ENCODE data around the gene PTPRB. TPM values are rescaled to one million over a fixed set of nuclear protein-coding genes. Genes with fewer than 3 reads are reported as not detected.

The PTPRB gene
- total and polyA plus RNA-seq, 7 experiments from 2014 or later, result 0.16 to 0.24 TPM; not detected in 5

DNA sequence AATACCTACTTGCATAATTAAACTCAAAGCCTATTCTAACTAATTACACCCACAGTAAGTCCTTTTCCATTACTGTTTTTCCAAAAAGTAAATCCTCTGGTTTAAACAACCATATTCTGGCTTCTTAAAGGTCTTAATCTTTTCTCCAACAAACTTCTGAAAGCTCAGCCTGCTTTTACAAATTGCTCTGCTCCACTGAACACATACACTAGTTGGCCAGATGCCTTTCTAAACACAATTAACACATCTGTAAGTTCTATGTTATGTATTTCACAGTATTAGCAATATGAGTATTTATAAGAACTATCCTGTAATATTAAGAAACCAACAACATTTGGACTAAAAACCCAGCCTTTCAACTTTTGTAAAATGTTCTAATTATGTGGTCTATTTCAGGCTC, 30.1 kb downstream of the PTPRB start:
- no peaks in the 10 kb centered on the region for H3K36me3 Mint-ChIP-seq
- ATAC-seq, result no peak
- H3K9me3 ChIP-seq (ENCODE audit: control insufficient read depth in 2 of 3, low read length in 3 of 3), result no peaks in the 10 kb centered on the region

DNA sequence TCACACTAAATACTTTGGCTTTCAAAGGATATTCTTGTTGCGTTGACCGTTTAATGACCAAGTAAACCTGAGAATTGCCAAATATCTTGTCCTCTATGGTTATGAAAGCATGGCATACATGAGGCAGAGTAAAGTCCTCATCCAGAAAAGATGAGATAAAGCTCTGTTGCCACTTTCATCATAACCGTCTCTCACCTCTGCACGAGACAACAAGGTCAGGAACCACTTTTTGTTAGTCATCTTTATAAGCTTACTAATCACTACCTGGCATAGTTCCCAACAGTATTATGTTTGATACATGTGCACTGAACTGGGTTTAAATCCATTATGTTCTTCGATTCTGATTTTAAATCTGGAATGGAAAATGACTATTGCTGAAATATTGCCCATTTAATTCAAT, 31.3 kb downstream of the PTPRB start:
- CTCF ChIA-PET, result interaction anchor here (0.9 kb wide), 1 partner anchor 123 kb away, joined by 3 read pairs; no protein-coding TSS in a partner anchor
- peaks cover 38 to 58% (median 41%) of the 10 kb centered on the region in 5 donors for H3K27me3 Mint-ChIP-seq
- ATAC-seq (no peak), DNase-seq (no peak)
- Histone ChIP-seq H3K4me3 (ENCODE audit: low read length) (no peak overlapping the region), H3K27me3 (ENCODE audit: control insufficient read depth in 2 of 2, insufficient read depth in 2 of 2, low read length in 2 of 2) (peaks cover 0 to 5% of the 10 kb centered on the region in 2 donors), H3K27ac (ENCODE audit: low read depth, low read length) (no peak overlapping the region), H3K36me3 (ENCODE audit: control insufficient read depth in 2 of 3, insufficient read depth in 3 of 3, low read length in 3 of 3) (no peaks in the 10 kb centered on the region), H3K9me3 (ENCODE audit: control insufficient read depth in 2 of 3, low read length in 3 of 3) (no peaks in the 10 kb centered on the region), H3K4me1 (ENCODE audit: control insufficient read depth in 2 of 2, insufficient read depth in 2 of 2, low read length in 2 of 2) (no peaks in the 10 kb centered on the region)
- H3K36me3 Mint-ChIP-seq, result no peaks in the 10 kb centered on the region
- no peak overlapping the region for H3K4me3 Mint-ChIP-seq
- intact Hi-C loops (cut with micrococcal nuclease), result no loop called here
- H3K9me3 Mint-ChIP-seq, result peaks cover 0 to 4% (median 0%) of the 10 kb centered on the region in 11 donors
- peaks cover 0 to 14% (median 5%) of the 10 kb centered on the region in 7 donors for H3K4me1 Mint-ChIP-seq
- no peak overlapping the region for H3K27ac Mint-ChIP-seq
- POLR2A ChIA-PET, result no interaction called here

More for the DNA sequence above, 30.1 kb downstream of the PTPRB start:
- H3K4me3 Mint-ChIP-seq, result no peak overlapping the region
- peaks cover 0 to 14% (median 5%) of the 10 kb centered on the region in 7 donors for H3K4me1 Mint-ChIP-seq
- no peaks in the 10 kb centered on the region for H3K4me1 ChIP-seq (ENCODE audit: control insufficient read depth in 2 of 2, insufficient read depth in 2 of 2, low read length in 2 of 2)
- peaks cover 0 to 5% of the 10 kb centered on the region in 2 donors for H3K27me3 ChIP-seq (ENCODE audit: control insufficient read depth in 2 of 2, insufficient read depth in 2 of 2, low read length in 2 of 2)
- H3K27ac Mint-ChIP-seq, result no peak overlapping the region
- H3K27me3 Mint-ChIP-seq, result peaks cover 42 to 65% (median 49%) of the 10 kb centered on the region in 5 donors
- H3K27ac ChIP-seq (ENCODE audit: low read depth, low read length), result no peak overlapping the region
- ChIA-PET POLR2A (no interaction called here), CTCF (no interaction called here)
- no peak for DNase-seq
- intact Hi-C loops (cut with micrococcal nuclease), result no loop called here
- no peak overlapping the region for H3K4me3 ChIP-seq (ENCODE audit: low read length)
- peaks cover 0 to 4% (median 0%) of the 10 kb centered on the region in 11 donors for H3K9me3 Mint-ChIP-seq
- H3K36me3 ChIP-seq (ENCODE audit: control insufficient read depth in 2 of 3, insufficient read depth in 3 of 3, low read length in 3 of 3), result no peaks in the 10 kb centered on the region

DNA sequence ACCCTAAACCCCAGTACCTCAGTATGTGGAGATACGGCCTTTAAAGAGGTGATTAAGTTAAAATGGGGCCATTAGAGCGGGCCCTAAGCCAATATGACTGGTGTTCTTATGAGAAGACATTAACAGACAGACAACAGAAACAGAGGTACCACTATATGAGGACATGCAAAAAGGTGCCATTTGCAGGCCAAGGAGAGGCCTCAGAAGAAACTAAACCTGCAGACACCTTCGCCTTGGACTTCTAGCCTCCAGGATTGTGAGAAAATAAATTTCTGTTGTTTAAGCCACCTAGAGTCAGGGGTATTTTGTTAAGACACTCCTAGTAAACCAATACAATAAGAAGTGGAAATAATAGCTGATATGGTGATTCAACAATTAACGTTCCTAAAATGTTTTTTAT, 32.6 kb downstream of the PTPRB start:
- Mint-ChIP-seq H3K27ac (no peak overlapping the region), H3K4me3 (no peak overlapping the region), H3K27me3 (peaks cover 30 to 51% (median 34%) of the 10 kb centered on the region in 5 donors), H3K36me3 (no peaks in the 10 kb centered on the region), H3K9me3 (peaks cover 0 to 4% (median 0%) of the 10 kb centered on the region in 11 donors), H3K4me1 (peaks cover 0 to 7% (median 0%) of the 10 kb centered on the region in 7 donors)
- H3K27me3 ChIP-seq (ENCODE audit: control insufficient read depth in 2 of 2, insufficient read depth in 2 of 2, low read length in 2 of 2), result peaks cover 0 to 5% of the 10 kb centered on the region in 2 donors
- no peaks in the 10 kb centered on the region for H3K36me3 ChIP-seq (ENCODE audit: control insufficient read depth in 2 of 3, insufficient read depth in 3 of 3, low read length in 3 of 3)
- DNase-seq, result no peak
- no peaks in the 10 kb centered on the region for H3K9me3 ChIP-seq (ENCODE audit: control insufficient read depth in 2 of 3, low read length in 3 of 3)
- ChIA-PET CTCF (no interaction called here), POLR2A (no interaction called here)
- ATAC-seq, result no peak
- no peaks in the 10 kb centered on the region for H3K4me1 ChIP-seq (ENCODE audit: control insufficient read depth in 2 of 2, insufficient read depth in 2 of 2, low read length in 2 of 2)
- no peak overlapping the region for H3K27ac ChIP-seq (ENCODE audit: low read depth, low read length)
- intact Hi-C loops (cut with micrococcal nuclease), result no loop called here
- H3K4me3 ChIP-seq (ENCODE audit: low read length), result no peak overlapping the region

DNA sequence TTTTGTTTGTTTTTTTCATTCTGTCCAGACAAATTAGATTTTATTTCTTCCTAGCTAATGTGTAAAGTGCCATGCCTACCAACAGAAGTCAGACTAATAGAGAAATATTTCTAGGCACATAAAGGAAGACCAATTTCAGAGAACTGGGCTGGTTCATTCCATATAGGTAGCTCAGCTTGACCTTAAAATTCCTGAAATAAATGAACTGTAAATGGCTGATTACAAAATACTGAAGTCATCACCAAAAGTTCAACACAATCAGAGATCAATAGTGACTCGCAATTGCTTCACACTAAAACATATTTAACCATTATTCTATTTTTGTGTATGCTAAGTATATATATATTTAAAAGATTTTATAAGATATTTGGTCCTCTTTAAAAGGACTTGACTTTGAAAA, 34.2 kb downstream of the PTPRB start:
- ChIA-PET CTCF (no interaction called here), POLR2A (no interaction called here)
- Mint-ChIP-seq H3K4me3 (no peak overlapping the region), H3K4me1 (no peaks in the 10 kb centered on the region), H3K27ac (no peak overlapping the region), H3K9me3 (peaks cover 0 to 4% (median 0%) of the 10 kb centered on the region in 11 donors), H3K36me3 (no peaks in the 10 kb centered on the region), H3K27me3 (peaks cover 16 to 36% (median 21%) of the 10 kb centered on the region in 5 donors)
- no peaks in the 10 kb centered on the region for H3K9me3 ChIP-seq (ENCODE audit: control insufficient read depth in 2 of 3, low read length in 3 of 3)
- no peak overlapping the region for H3K4me3 ChIP-seq (ENCODE audit: low read length)
- ATAC-seq, result no peak
- H3K27me3 ChIP-seq (ENCODE audit: control insufficient read depth in 2 of 2, insufficient read depth in 2 of 2, low read length in 2 of 2), result no peaks in the 10 kb centered on the region
- no peaks in the 10 kb centered on the region for H3K36me3 ChIP-seq (ENCODE audit: control insufficient read depth in 2 of 3, insufficient read depth in 3 of 3, low read length in 3 of 3)
- no peak overlapping the region for H3K27ac ChIP-seq (ENCODE audit: low read depth, low read length)
- no peak for DNase-seq
- intact Hi-C loops (cut with micrococcal nuclease), result no loop called here
- H3K4me1 ChIP-seq (ENCODE audit: control insufficient read depth in 2 of 2, insufficient read depth in 2 of 2, low read length in 2 of 2), result no peaks in the 10 kb centered on the region

DNA sequence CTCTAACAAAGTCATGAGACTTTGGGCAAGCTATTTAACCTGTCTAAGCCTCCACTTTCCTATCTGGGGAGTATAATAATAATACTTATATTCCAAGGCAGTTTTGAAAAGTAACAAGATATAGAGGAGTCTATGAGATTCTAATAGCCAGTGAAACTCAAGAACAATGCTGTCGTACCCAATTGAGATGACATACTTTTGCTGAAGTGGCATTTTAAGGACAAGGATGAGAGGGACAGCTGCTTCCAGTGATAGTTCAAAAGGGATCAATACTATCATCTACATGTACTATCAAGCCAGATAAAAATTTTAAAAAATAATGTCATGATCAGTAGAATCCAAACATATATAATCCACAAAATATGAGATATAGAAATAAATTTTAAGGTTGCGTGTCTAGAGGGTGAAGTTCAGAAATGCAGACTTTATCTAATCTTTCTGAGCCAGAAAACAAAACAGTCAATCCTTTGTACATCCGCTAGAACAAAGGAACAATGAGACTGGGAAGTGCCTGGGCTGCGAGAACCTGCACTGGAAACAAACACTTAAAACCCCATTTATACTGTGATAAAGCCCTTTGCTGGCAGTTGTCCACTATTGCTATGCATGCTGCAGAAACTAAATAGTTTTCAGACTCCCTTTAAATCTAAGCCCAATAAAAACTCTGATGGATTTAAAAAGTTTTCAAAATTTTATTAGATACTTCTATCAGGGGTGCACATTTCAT, 38.6 kb downstream of the PTPRB start:
- Histone ChIP-seq H3K27me3 (ENCODE audit: control insufficient read depth in 2 of 2, insufficient read depth in 2 of 2, low read length in 2 of 2) (no peaks in the 10 kb centered on the region), H3K36me3 (ENCODE audit: control insufficient read depth in 2 of 3, insufficient read depth in 3 of 3, low read length in 3 of 3) (no peaks in the 10 kb centered on the region), H3K4me3 (ENCODE audit: low read length) (no peak overlapping the region), H3K9me3 (ENCODE audit: control insufficient read depth in 2 of 3, low read length in 3 of 3) (no peaks in the 10 kb centered on the region), H3K4me1 (ENCODE audit: control insufficient read depth in 2 of 2, insufficient read depth in 2 of 2, low read length in 2 of 2) (no peaks in the 10 kb centered on the region), H3K27ac (ENCODE audit: low read depth, low read length) (no peak overlapping the region)
- POLR2A ChIA-PET, result interaction anchor here (0.6 kb wide), 1 partner anchor 672 kb away, joined by 4 read pairs; no protein-coding TSS in a partner anchor
- no peak overlapping the region for H3K4me3 Mint-ChIP-seq
- H3K36me3 Mint-ChIP-seq, result no peaks in the 10 kb centered on the region
- no peak overlapping the region for H3K27ac Mint-ChIP-seq
- intact Hi-C loops (cut with micrococcal nuclease), result no loop called here
- no peaks in the 10 kb centered on the region for H3K9me3 Mint-ChIP-seq
- CTCF ChIA-PET, result no interaction called here
- ATAC-seq (no peak), DNase-seq (no peak)
- H3K27me3 Mint-ChIP-seq, result peaks cover 0 to 24% (median 12%) of the 10 kb centered on the region in 5 donors
- no peaks in the 10 kb centered on the region for H3K4me1 Mint-ChIP-seq

DNA sequence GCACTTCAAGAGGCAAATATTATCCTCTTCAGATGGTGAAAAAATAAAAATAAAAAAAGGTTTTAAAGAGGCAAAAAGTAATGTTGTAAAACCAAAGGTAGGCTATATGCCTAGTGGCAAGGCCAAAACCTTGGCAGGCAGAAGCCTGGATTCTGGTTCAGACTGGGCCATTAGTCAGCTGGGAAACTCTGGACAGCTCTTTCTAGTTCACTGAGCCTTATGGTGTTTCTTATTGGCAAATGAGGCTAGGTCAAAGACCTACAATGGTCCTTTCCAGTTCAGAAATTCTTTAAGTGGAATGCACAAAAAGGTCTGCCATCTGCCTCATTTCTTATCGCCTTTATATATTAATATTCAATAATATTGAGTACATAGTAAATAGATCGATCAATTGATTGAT, 44.6 kb downstream of the PTPRB start:
- Histone ChIP-seq H3K4me1 (ENCODE audit: control insufficient read depth in 2 of 2, insufficient read depth in 2 of 2, low read length in 2 of 2) (no peaks in the 10 kb centered on the region), H3K27ac (ENCODE audit: low read depth, low read length) (no peak overlapping the region), H3K4me3 (ENCODE audit: low read length) (no peak overlapping the region), H3K27me3 (ENCODE audit: control insufficient read depth in 2 of 2, insufficient read depth in 2 of 2, low read length in 2 of 2) (peaks cover 0 to 6% of the 10 kb centered on the region in 2 donors), H3K9me3 (ENCODE audit: control insufficient read depth in 2 of 3, low read length in 3 of 3) (no peaks in the 10 kb centered on the region), H3K36me3 (ENCODE audit: control insufficient read depth in 2 of 3, insufficient read depth in 3 of 3, low read length in 3 of 3) (no peaks in the 10 kb centered on the region)
- ChIA-PET POLR2A (no interaction called here), CTCF (no interaction called here)
- H3K9me3 Mint-ChIP-seq, result no peaks in the 10 kb centered on the region
- intact Hi-C loops (cut with micrococcal nuclease), result loop anchor here (5.0 kb wide), 2 partner anchors 140 to 1155 kb away; no protein-coding TSS in a partner anchor
- no peaks in the 10 kb centered on the region for H3K36me3 Mint-ChIP-seq
- no peak overlapping the region for H3K27ac Mint-ChIP-seq
- peaks cover 0 to 6% (median 0%) of the 10 kb centered on the region in 7 donors for H3K4me1 Mint-ChIP-seq
- ATAC-seq (no peak), DNase-seq (no peak)
- peaks cover 3 to 36% (median 23%) of the 10 kb centered on the region in 5 donors for H3K27me3 Mint-ChIP-seq
- no peak overlapping the region for H3K4me3 Mint-ChIP-seq
